ENCODE data around the gene ARHGAP27.

ARHGAP27 gene

DNA sequence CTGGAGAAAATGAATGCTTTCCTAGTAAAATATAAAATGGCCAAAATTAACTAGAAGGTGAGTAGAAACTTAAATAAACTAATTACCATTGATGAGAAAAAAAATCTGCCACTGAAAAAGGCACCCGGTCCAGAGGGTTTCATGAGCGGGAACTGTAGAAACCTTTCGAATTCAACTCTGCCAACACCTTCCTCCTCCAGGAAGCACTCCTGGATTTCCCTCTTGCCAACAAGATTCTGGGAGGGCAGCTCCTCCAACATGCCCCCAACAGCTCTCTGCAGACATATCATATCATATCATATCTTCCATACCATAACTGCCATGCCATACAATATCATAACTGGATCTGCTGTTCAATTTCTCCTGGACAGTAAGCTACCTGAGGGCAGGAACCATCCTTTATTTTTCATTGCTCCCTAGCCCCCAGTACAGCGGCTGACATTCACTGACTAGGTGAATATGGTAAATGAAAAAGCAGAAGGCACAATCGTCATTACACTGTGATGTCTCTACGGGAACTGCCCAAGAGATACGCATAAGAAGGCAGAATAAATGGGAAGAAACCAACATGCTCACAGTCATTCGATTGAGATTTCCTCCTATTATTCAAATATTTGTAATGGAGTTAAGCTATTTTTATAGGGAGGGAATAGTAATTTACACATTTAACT is 9.2 kb downstream of the ARHGAP27 start:
- H3K4me3 ChIP-seq, result no peak overlapping the region
- no peak overlapping the region for H3K27ac ChIP-seq
- DNase-seq (ENCODE audit: low read depth, low spot score), result no peak
- no peak overlapping the region for H3K9ac ChIP-seq (ENCODE audit: insufficient read length)
- TF ChIP-seq FOXP2 (optimal IDR thresholded peaks at IDR 0.05; ENCODE audit: control extremely low read depth, extremely low read length, insufficient read depth) (no peak), EZH2 (IDR thresholded peaks at IDR 0.05) (no peak), POLR2AphosphoS5 (IDR thresholded peaks at IDR 0.05; ENCODE audit: borderline replicate concordance, low read depth, low read length) (no peak)
- no peaks in the 10 kb centered on the region for H3K9me3 ChIP-seq (ENCODE audit: low read depth, low read length)
- H3K36me3 ChIP-seq (ENCODE audit: insufficient read depth, low read length), result no peaks in the 10 kb centered on the region

DNA sequence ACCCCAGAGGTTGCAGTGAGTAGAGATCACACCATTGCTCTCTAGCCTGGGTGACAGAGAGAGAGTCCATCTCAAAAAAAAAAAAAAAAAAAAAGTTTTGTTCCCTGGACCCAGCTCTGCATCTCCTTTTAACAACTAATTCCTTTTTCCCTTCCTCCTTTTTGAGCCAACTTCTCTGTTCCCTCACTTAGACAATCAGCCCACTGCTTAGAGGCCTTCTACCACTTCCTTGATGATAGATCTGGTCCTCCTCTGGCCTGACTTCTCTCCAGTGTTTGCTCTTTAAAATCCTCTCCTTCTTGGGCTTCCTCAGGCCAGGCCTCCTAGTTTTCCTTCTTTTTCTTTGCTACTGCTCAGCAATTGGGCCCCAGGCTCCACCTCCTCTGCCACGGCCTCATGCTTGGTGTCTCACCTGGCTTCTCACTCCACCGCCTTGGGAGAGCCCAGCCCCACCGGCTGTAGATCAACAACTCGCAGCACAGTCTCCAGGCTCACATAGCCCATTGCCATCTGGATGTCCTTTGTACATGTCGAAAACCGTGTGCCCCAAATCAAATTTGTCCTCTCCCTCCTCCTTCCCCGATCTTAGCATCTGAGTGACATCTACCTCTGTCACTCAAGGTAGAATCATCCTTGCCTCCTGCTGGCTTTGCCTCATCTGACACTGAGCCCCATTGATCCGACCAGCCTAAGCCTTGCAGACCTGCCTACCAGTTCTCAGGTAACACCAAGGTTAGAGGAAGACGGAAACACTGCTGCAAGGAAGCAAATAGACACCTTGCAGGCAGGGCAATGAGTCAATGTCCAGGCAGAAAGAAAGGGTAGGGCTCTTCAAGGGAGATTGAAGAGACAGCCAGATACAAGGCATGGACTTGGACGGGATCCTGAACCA is 17.4 kb downstream of the ARHGAP27 start:
- Histone ChIP-seq H3K9ac (ENCODE audit: insufficient read length) (no peak overlapping the region), H3K27ac (no peak overlapping the region), H3K9me3 (ENCODE audit: low read depth, low read length) (no peaks in the 10 kb centered on the region), H3K4me3 (no peak overlapping the region), H3K36me3 (ENCODE audit: insufficient read depth, low read length) (no peaks in the 10 kb centered on the region)
- TF ChIP-seq EZH2 (IDR thresholded peaks at IDR 0.05), result no peak
- no peak for TF ChIP-seq FOXP2 (optimal IDR thresholded peaks at IDR 0.05; ENCODE audit: control extremely low read depth, extremely low read length, insufficient read depth)
- no peak for TF ChIP-seq POLR2AphosphoS5 (IDR thresholded peaks at IDR 0.05; ENCODE audit: borderline replicate concordance, low read depth, low read length)
- no peak for DNase-seq (ENCODE audit: low read depth, low spot score)

DNA sequence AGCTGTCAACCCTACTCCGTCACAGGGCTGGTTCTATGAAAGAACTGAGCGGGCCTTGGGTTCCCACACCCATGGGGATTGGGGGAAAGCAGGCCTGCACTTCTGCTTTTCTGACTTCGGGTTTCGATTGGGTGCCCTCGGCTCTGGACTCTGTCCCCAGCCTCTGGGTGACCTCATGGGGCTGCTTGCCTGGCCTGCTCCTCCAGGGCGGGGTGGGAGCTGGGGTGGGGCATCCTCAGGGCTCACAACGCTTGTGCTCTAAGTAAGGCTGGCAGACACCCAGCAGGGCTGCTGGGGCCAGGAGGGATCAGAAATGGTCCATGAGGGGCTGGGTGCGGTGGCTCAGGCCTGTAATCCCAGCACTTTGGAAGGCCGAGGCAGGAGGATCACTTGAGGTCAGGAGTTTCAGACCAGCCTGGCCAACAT is 19.2 kb downstream of the ARHGAP27 start:
- TF ChIP-seq POLR2AphosphoS5 (IDR thresholded peaks at IDR 0.05; ENCODE audit: borderline replicate concordance, low read depth, low read length) (no peak), FOXP2 (optimal IDR thresholded peaks at IDR 0.05; ENCODE audit: control extremely low read depth, extremely low read length, insufficient read depth) (no peak), EZH2 (IDR thresholded peaks at IDR 0.05) (no peak)
- Histone ChIP-seq H3K27ac (no peak overlapping the region), H3K9me3 (ENCODE audit: low read depth, low read length) (no peaks in the 10 kb centered on the region), H3K9ac (ENCODE audit: insufficient read length) (no peak overlapping the region), H3K36me3 (ENCODE audit: insufficient read depth, low read length) (no peaks in the 10 kb centered on the region), H3K4me3 (no peak overlapping the region)
- no peak for DNase-seq (ENCODE audit: low read depth, low spot score)

DNA sequence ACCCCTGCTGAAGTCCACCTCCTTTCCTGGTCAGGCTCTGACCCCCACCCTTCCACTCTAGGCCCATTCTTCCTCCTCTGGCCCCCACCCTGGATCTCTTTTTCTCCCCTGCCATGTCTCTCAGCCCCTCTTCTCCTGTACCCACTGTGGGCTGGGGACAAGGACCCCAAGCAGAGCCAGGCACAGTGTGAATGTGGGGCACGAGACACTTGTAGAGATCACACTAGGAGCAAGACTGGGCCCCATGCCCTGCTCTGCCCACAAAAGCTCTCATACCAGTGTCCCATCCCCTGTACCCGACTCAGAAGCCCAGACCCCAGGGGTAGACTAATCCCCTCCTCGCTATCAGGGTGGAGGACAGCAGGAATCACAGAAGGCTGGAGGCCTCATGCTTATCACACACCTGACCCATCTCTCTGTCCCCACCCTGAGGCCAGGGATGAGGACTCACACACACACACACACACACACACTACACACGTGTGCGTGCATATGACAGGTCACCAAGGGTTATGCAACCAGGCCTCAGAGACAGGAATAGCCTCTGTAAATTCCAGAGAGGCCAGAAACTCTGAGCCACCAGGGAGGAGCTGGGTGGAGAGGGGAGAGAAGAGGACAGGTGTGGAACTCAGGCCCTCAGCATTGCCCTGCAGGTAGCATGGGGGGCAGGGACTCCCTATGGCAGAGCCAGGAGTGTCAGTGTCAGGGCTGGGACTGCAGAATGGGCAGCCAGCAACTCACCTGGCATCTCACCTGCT is 21.1 kb downstream of the ARHGAP27 start:
- Histone ChIP-seq H3K36me3 (ENCODE audit: insufficient read depth, low read length) (no peaks in the 10 kb centered on the region), H3K9ac (ENCODE audit: insufficient read length) (no peak overlapping the region), H3K27ac (no peak overlapping the region), H3K9me3 (ENCODE audit: low read depth, low read length) (no peaks in the 10 kb centered on the region), H3K4me3 (no peak overlapping the region)
- no peak for DNase-seq (ENCODE audit: low read depth, low spot score)
- TF ChIP-seq EZH2 (IDR thresholded peaks at IDR 0.05), result no peak
- TF ChIP-seq POLR2AphosphoS5 (IDR thresholded peaks at IDR 0.05; ENCODE audit: borderline replicate concordance, low read depth, low read length), result no peak
- TF ChIP-seq FOXP2 (optimal IDR thresholded peaks at IDR 0.05; ENCODE audit: control extremely low read depth, extremely low read length, insufficient read depth), result no peak

DNA sequence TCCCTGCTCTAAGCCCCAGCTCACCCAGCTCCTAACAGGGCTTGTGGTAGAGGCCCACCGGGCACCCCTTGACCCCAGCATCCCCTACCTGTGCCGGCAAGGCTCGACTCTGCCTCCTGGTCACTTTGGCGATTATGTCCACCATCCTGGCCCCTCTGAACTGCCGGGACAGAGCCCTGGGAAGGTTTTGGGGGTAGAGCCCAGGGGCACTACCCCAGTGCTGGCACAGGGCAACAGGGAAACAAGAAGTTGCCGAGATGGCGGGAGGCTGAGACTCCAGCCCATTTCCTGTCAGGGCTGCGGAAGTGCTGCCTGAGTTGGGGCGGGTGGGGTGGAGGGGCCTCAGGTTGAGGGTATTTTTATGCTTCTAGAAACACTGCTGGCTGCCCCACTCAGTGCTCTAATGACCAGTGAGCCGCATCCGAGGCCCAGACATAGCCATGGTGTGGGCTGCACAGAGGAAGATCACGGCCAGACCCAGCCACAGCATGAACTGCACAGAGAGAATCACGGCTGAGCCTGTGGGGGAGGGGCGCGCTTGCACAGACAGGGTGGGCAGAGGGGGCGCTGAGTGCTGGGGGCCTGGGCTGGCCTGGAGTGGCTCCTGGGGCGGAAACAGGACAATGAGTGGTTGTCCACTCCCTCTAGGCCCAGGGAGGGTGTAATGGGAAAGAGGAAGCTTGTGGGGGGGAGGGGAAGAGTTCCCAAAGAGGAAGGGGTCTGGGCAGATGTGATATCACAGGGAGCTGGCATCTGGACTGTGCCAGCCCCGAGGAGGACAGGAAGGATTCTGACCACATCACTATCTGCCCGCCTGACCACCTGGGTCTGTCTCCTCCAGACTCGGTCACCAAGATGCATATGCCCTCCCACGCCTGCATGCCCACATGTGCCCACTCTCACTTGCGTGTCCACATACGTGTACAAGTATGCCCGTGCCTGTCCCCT is 22.3 kb downstream of the ARHGAP27 start:
- no peak overlapping the region for H3K4me3 ChIP-seq
- no peaks in the 10 kb centered on the region for H3K36me3 ChIP-seq (ENCODE audit: insufficient read depth, low read length)
- TF ChIP-seq POLR2AphosphoS5 (IDR thresholded peaks at IDR 0.05; ENCODE audit: borderline replicate concordance, low read depth, low read length), result no peak
- TF ChIP-seq EZH2 (IDR thresholded peaks at IDR 0.05), result no peak
- TF ChIP-seq FOXP2 (optimal IDR thresholded peaks at IDR 0.05; ENCODE audit: control extremely low read depth, extremely low read length, insufficient read depth), result no peak
- no peak overlapping the region for H3K9ac ChIP-seq (ENCODE audit: insufficient read length)
- H3K9me3 ChIP-seq (ENCODE audit: low read depth, low read length), result no peaks in the 10 kb centered on the region
- DNase-seq (ENCODE audit: low read depth, low spot score), result no peak
- no peak overlapping the region for H3K27ac ChIP-seq

DNA sequence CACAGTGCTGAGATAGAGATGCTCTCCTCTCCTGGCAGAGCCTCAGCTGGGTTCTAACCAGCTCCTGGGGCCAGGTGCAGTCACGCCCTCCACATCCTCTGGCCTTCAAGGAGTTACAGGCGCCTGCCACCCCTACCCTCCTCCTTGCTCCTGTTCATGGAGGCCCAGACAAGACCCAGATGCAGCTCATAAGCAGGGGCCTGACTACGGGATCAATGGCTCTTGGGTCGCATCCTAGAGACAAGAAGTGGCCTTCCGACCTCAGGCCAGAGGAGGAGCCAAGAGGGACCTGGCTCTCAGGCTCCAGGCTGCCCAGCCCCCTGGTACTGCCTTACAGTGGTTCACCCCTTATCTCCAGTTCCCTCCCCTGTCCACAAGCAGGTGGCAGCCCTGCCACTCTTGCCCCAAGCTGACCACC is 23.0 kb downstream of the ARHGAP27 start:
- H3K4me3 ChIP-seq, result no peak overlapping the region
- H3K27ac ChIP-seq, result no peak overlapping the region
- DNase-seq (ENCODE audit: low read depth, low spot score), result no peak
- no peaks in the 10 kb centered on the region for H3K36me3 ChIP-seq (ENCODE audit: insufficient read depth, low read length)
- H3K9me3 ChIP-seq (ENCODE audit: low read depth, low read length), result no peaks in the 10 kb centered on the region
- no peak overlapping the region for H3K9ac ChIP-seq (ENCODE audit: insufficient read length)
- TF ChIP-seq FOXP2 (optimal IDR thresholded peaks at IDR 0.05; ENCODE audit: control extremely low read depth, extremely low read length, insufficient read depth) (no peak), POLR2AphosphoS5 (IDR thresholded peaks at IDR 0.05; ENCODE audit: borderline replicate concordance, low read depth, low read length) (no peak), EZH2 (IDR thresholded peaks at IDR 0.05) (no peak)

DNA sequence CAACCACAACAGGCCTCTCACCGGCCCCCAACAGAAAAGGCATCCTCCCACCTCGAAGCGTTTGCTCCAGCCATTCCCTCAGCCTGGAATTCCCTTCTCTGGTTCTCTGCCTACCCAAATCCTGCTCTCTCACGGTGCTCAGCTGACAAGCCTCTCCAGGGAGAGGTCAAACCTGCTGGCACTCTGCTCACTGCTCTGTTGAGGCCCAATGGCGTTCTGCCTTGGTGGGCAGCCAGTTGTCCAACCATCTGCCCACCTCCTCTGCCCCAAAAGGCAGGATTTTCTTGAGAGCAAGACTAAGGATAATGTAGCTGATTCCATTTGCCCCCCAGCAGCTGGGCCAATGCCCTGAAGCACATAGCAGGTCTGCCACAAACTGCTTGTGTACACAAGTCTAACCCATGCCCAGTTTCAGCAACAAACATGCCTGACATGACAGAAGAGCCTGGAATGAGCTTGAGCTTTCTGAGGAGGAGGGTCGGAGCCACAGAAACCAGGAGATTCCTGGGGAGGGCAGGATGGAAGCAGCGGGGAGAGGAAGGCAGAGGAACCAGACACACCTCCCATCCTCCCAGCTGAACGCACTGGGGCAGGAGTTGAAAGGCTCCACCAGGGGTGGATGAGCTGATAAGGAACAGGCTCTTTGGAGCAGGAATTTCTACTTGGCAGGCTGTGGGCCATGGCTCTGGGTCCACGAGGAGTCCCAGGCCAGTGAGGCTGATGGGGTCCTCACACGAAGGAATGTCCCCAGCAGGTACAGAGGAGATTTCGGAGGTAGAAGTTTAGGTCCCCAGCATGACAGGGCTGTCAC is 23.9 kb downstream of the ARHGAP27 start:
- Histone ChIP-seq H3K36me3 (ENCODE audit: insufficient read depth, low read length) (no peaks in the 10 kb centered on the region), H3K27ac (no peak overlapping the region), H3K9ac (ENCODE audit: insufficient read length) (no peak overlapping the region), H3K9me3 (ENCODE audit: low read depth, low read length) (no peaks in the 10 kb centered on the region), H3K4me3 (no peak overlapping the region)
- DNase-seq (ENCODE audit: low read depth, low spot score), result no peak
- TF ChIP-seq POLR2AphosphoS5 (IDR thresholded peaks at IDR 0.05; ENCODE audit: borderline replicate concordance, low read depth, low read length) (no peak), FOXP2 (optimal IDR thresholded peaks at IDR 0.05; ENCODE audit: control extremely low read depth, extremely low read length, insufficient read depth) (no peak), EZH2 (IDR thresholded peaks at IDR 0.05) (no peak)

Measured in SK-N-MC (cell line).